HG02943 (cell line): Measurements from ENCODE around the gene GLRX5.

Source experiments
- ATAC-seq: cut with Tn5 transposase; IDR thresholded peaks from one replicate; pipeline ENCODE4 v1.9.1; 2021; ENCODE audit warnings: mild to moderate bottlenecking, low read depth, moderate library complexity; ENCODE audit not compliant: unreplicated experiment

GLRX5 gene

GRCh38 chr14:95515596-95516552, 19.0 kb upstream of the GLRX5 start:
- ATAC-seq, result peak; percentile 73

- ATAC-seq, result peak; percentile 37
These were observed 18.2 kb upstream of the GLRX5 start, which contains the start of gene SYNE3 for GRCh38 chr14:95516554-95517181. SYNE3 (minus strand) TSS chr14:95516650; CDS start chr14:95475821, 40,829 bp downstream.

GRCh38 chr14:95518045-95518751, 16.7 kb upstream of the GLRX5 start:
- ATAC-seq, result no peak

- ATAC-seq, result no peak
These were observed 15.2 kb upstream of the GLRX5 start for GRCh38 chr14:95519699-95520098.

GRCh38 chr14:95520346-95520745, 14.5 kb upstream of the GLRX5 start:
- no peak for ATAC-seq

GRCh38 chr14:95521001-95521400, 13.8 kb upstream of the GLRX5 start:
- no peak for ATAC-seq

GRCh38 chr14:95522116-95522515, 12.7 kb upstream of the GLRX5 start:
- no peak for ATAC-seq

- ATAC-seq, result no peak
These were observed 12.3 kb upstream of the GLRX5 start for GRCh38 chr14:95522556-95522955.

GRCh38 chr14:95523051-95523814, 11.6 kb upstream of the GLRX5 start:
- no peak for ATAC-seq

GRCh38 chr14:95523815-95524448, 10.9 kb upstream of the GLRX5 start:
- ATAC-seq, result no peak

GRCh38 chr14:95524706-95525512, 9.9 kb upstream of the GLRX5 start:
- ATAC-seq, result no peak

GRCh38 chr14:95525999-95526398, 8.9 kb upstream of the GLRX5 start:
- ATAC-seq, result no peak

- no peak for ATAC-seq
These were observed 8.1 kb upstream of the GLRX5 start for GRCh38 chr14:95526483-95527386.

GRCh38 chr14:95527387-95528002, 7.4 kb upstream of the GLRX5 start:
- no peak for ATAC-seq

GRCh38 chr14:95529216-95529615, 5.6 kb upstream of the GLRX5 start:
- ATAC-seq, result no peak

- no peak for ATAC-seq
These were observed 4.2 kb upstream of the GLRX5 start for GRCh38 chr14:95530473-95531276.

- ATAC-seq, result no peak
These were observed 3.4 kb upstream of the GLRX5 start for GRCh38 chr14:95531473-95531872.
